IMR-90 (cell line): ENCODE measurements around the gene PDCD11. TPM values are rescaled to one million over a fixed set of nuclear protein-coding genes. Genes with fewer than 3 reads are reported as not detected.

Experiments
- ATAC-seq: fragments of 200-7000 bp; cut with Tn5 transposase; 2 replicates; pipeline ENCODE4 v1.9.1; 2020; ENCODE audit warnings: low read depth, mild to moderate bottlenecking, moderate library complexity
- BruUV-seq: library from RNA; stranded (reverse); fragments of 400-500 nt; replicated peaks from 2 replicates; lab custom pipeline; 2021; lab: Mats Ljungman, UMichigan
- CTCF ChIA-PET: fragments of 300-600 bp; formaldehyde crosslinking; extraction: SDS; loops from one replicate; lab custom pipeline; 2021; ENCODE audit warnings: antibody characterized with exemption; lab: Yijun Ruan, JAX
- POLR2A ChIA-PET: fragments of 300-600 bp; sonication (Branson Sonifier 250); formaldehyde crosslinking; loops from one replicate; lab custom pipeline; 2022; ENCODE audit warnings: antibody characterized with exemption; ENCODE audit not compliant: unreplicated experiment; lab: Charles Lee
- DNase-seq: peaks from one replicate; pipeline ENCODE4 v3.0.0; 2013
- H2AFZ ChIP-seq: replicated peaks from 2 replicates; pipeline ENCODE3; 2013; ENCODE audit warnings: low read length, mild to moderate bottlenecking; ENCODE audit not compliant: poor library complexity
- H2AK5ac ChIP-seq: 2 replicates; pipeline ENCODE4 v1.6.1; 2013; ENCODE audit warnings: low read depth, low read length, inconsistent platforms
- H2AK9ac ChIP-seq: replicated peaks from 2 replicates; pipeline ENCODE3; 2013; ENCODE audit warnings: mild to moderate bottlenecking, low read depth, low read length, moderate library complexity; ENCODE audit not compliant: poor library complexity
- H2BK120ac ChIP-seq: 2 replicates; pipeline ENCODE4 v1.6.1; 2013; ENCODE audit warnings: low read depth, low read length, inconsistent platforms
- H2BK15ac ChIP-seq: 3 replicates; pipeline ENCODE4 v1.6.1; 2013; ENCODE audit warnings: low read depth, low read length, inconsistent platforms
- H2BK20ac ChIP-seq: 2 replicates; pipeline ENCODE4 v1.6.1; 2013; ENCODE audit warnings: low read depth, mild to moderate bottlenecking, inconsistent platforms, low read length, moderate library complexity
- H2BK5ac ChIP-seq: 2 replicates; pipeline ENCODE4 v1.6.1; 2013; ENCODE audit warnings: mild to moderate bottlenecking, low read depth, low read length, inconsistent platforms; ENCODE audit not compliant: poor library complexity, severe bottlenecking
- H3K14ac ChIP-seq: replicated peaks from 2 replicates; pipeline ENCODE4 v1.6.1; 2013; ENCODE audit warnings: low read depth, low read length, inconsistent platforms
- H3K18ac ChIP-seq: 2 replicates; pipeline ENCODE4 v1.6.1; 2013; ENCODE audit warnings: low read depth, low read length, control low read depth
- H3K23ac ChIP-seq: 2 replicates; pipeline ENCODE4 v1.6.1; 2013; ENCODE audit warnings: low read depth, low read length, inconsistent platforms
- H3K27ac ChIP-seq: 2 replicates; pipeline ENCODE4 v1.5.1; 2013; ENCODE audit warnings: mild to moderate bottlenecking, control low read depth, low read length; ENCODE audit not compliant: insufficient read depth
- H3K27me3 ChIP-seq: 2 replicates; pipeline ENCODE4 v1.6.1; 2013; ENCODE audit warnings: low read length; ENCODE audit not compliant: control insufficient read depth, insufficient read depth
- H3K36me3 ChIP-seq: 2 replicates; pipeline ENCODE4 v1.6.1; 2013; ENCODE audit warnings: low read length, mixed read lengths; ENCODE audit not compliant: control insufficient read depth, insufficient read depth
- H3K4ac ChIP-seq: 2 replicates; pipeline ENCODE4 v1.6.1; 2013; ENCODE audit warnings: low read depth, low read length, inconsistent platforms
- H3K4me1 ChIP-seq: 2 replicates; pipeline ENCODE4 v1.6.1; 2013; ENCODE audit warnings: low read length, mixed read lengths; ENCODE audit not compliant: control insufficient read depth, insufficient read depth
- H3K4me2 ChIP-seq: 2 replicates; pipeline ENCODE4 v1.6.1; 2013; ENCODE audit warnings: low read depth, mild to moderate bottlenecking, control low read depth, low read length, moderate library complexity
- H3K4me3 ChIP-seq: 2 replicates; pipeline ENCODE4 v1.5.1; 2013; ENCODE audit warnings: low read depth, mild to moderate bottlenecking, control low read depth, low read length, moderate library complexity; ENCODE audit not compliant: insufficient read depth
- H3K56ac ChIP-seq: 2 replicates; pipeline ENCODE4 v1.6.1; 2013; ENCODE audit warnings: low read length, inconsistent platforms; ENCODE audit not compliant: insufficient read depth; ENCODE audit errors: extremely low read depth
- H3K79me1 ChIP-seq, 2 experiments: 2 replicates each; pipeline ENCODE4 v1.6.1; 2013; ENCODE audit warnings: low read length in 2 of 2, inconsistent platforms in 1 of 2, low read depth in 1 of 2
- H3K9ac ChIP-seq: 2 replicates; pipeline ENCODE4 v1.6.1; 2013; ENCODE audit warnings: low read depth, low read length, control low read depth
- H3K9me1 ChIP-seq: 2 replicates; pipeline ENCODE4 v1.6.1; 2013; ENCODE audit warnings: low read length, inconsistent platforms; ENCODE audit not compliant: insufficient read depth
- H3K9me3 ChIP-seq: 2 replicates; pipeline ENCODE4 v1.6.1; 2013; ENCODE audit warnings: low read length; ENCODE audit not compliant: control insufficient read depth, insufficient read depth
- H4K20me1 ChIP-seq: 2 replicates; pipeline ENCODE4 v1.6.1; 2013; ENCODE audit warnings: low read length, inconsistent platforms; ENCODE audit not compliant: insufficient read depth
- H4K5ac ChIP-seq: 2 replicates; pipeline ENCODE4 v1.6.1; 2013; ENCODE audit warnings: mild to moderate bottlenecking, low read depth, low read length, control low read depth
- H4K8ac ChIP-seq, 2 experiments: 2 replicates each; pipeline ENCODE4 v1.6.1; 2013; ENCODE audit warnings: low read depth in 2 of 2, low read length in 2 of 2, control low read depth in 1 of 2, inconsistent platforms in 1 of 2
- H4K91ac ChIP-seq: 2 replicates; pipeline ENCODE4 v1.6.1; 2013; ENCODE audit warnings: low read depth, low read length, inconsistent platforms; ENCODE audit not compliant: insufficient read depth
- BHLHE40 ChIP-seq: fragments of 150-350 bp; IDR thresholded peaks from 2 replicates; pipeline ENCODE4 v1.6.1; 2016; ENCODE audit warnings: mild to moderate bottlenecking, low read depth, low read length
- CHD1 ChIP-seq: IDR thresholded peaks from 2 replicates; pipeline ENCODE4 v1.6.1; 2012; ENCODE audit warnings: low read depth, low read length, improper control_type of control experiment
- FOS ChIP-seq: fragments of 150-350 bp; IDR thresholded peaks from 2 replicates; pipeline ENCODE4 v1.6.1; 2016; ENCODE audit warnings: low read depth, low read length
- MAZ ChIP-seq: IDR thresholded peaks from 2 replicates; pipeline ENCODE4 v1.6.1; 2012; ENCODE audit warnings: low read depth, mild to moderate bottlenecking, low read length, improper control_type of control experiment, moderate library complexity, borderline replicate concordance
- RFX5 ChIP-seq: IDR thresholded peaks from 2 replicates; pipeline ENCODE4 v1.8.0; 2012; ENCODE audit warnings: low read depth, mild to moderate bottlenecking, low read length, moderate library complexity
- SMC3 ChIP-seq: fragments of 150-350 bp; IDR thresholded peaks from 2 replicates; pipeline ENCODE4 v1.6.1; 2016; ENCODE audit warnings: low read depth, mild to moderate bottlenecking, antibody characterized with exemption, low read length, moderate library complexity
- WGBS, 2 experiments: methylation state at CpG; one replicate each; pipeline versions ENCODE4 v1.1.5 to v1.1.7; 2013; ENCODE audit warnings: missing lambda C conversion rate in 2 of 2; ENCODE audit not compliant: insufficient read length in 1 of 2; ENCODE audit errors: extremely low coverage in 2 of 2; 5-methylcytosine and 5-hydroxymethylcytosine counted together
- dilution Hi-C: fragments of 300-500 bp; cut with HindIII; formaldehyde crosslinking; loops from one replicate; pipeline ENCODE4 v1.14.3; 2018; ENCODE audit warnings: low sequenced_read_pairs; ENCODE audit not compliant: unreplicated experiment
- in situ Hi-C: fragments of 300-500 bp; cut with MboI; formaldehyde crosslinking; loops from 3 replicates; pipeline ENCODE4 v1.14.3; 2019; ENCODE audit warnings: low sequenced_read_pairs, inconsistent platforms, mixed read lengths
- intact Hi-C: fragments of 100-400 bp; cut with micrococcal nuclease; formaldehyde crosslinking; loops from 2 replicates; pipeline ENCODE4 v1.10.0; 2022
- polyA plus RNA-seq, 3 experiments: library from polyadenylated mRNA; depleted of rRNA; stranded (reverse); fragments of >200 nt; gene quantifications; 2 replicates each; pipeline ENCODE4 v1.2.3, GENCODE V29; 2012; ENCODE audit warnings: low replicate concordance in 1 of 3
- total RNA-seq: library from RNA; depleted of rRNA; stranded (reverse); fragments of >200 nt; gene quantifications from 2 replicates; pipeline ENCODE4 v1.2.3, GENCODE V29; 2012
- TF ChIP-seq, protein P1 (sequence below): conservative IDR thresholded peaks from 2 replicates; pipeline ENCODE4 v1.5.1; 2012; ENCODE audit warnings: mild to moderate bottlenecking, low read depth, low read length, improper control_type of control experiment
- TF ChIP-seq, protein P2 (sequence below): fragments of 150-350 bp; IDR thresholded peaks from 2 replicates; pipeline ENCODE4 v1.6.1; 2017; ENCODE audit warnings: mild to moderate bottlenecking, antibody characterized with exemption, low read length, low read depth

The PDCD11 gene
- total and polyA plus RNA-seq, 2 of the 4 experiments (the other 2 are of a cell fraction) = 20.4 to 56.8 TPM

DNA sequence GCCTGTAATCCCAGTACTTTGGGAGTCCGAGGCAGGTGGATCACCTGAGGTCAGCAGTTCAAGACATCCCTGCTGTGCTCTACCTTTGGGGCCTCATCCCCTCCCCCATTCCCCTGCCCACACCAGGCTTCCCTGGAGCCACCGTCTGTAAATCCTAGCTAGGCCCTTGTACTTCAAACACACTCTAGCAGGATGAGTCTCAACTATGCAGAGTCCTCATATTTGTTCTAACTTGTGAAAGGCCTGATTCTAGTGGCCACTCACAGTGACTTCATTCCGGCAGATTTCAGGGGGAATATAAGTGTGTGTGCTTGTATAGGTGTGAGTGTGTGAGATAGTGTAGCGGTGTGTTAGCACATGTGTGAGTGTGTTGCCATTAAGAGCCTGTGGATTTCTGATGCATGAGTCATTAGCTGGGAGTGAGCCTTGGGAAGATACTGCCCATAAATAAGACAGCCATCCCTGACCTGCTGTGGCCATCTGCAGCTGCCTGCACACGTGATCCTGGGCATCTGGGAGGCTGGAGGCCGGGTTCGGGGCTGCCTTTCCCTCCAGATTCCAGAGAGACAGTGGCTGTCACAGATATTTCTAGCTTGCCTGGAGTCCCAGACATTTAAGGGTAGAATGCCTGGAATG lies 95.4 kb downstream of the PDCD11 start (continued):
- peak; percentile 36; the same call in 1 of the 2 replicates for TF ChIP-seq MAZ

DNA sequence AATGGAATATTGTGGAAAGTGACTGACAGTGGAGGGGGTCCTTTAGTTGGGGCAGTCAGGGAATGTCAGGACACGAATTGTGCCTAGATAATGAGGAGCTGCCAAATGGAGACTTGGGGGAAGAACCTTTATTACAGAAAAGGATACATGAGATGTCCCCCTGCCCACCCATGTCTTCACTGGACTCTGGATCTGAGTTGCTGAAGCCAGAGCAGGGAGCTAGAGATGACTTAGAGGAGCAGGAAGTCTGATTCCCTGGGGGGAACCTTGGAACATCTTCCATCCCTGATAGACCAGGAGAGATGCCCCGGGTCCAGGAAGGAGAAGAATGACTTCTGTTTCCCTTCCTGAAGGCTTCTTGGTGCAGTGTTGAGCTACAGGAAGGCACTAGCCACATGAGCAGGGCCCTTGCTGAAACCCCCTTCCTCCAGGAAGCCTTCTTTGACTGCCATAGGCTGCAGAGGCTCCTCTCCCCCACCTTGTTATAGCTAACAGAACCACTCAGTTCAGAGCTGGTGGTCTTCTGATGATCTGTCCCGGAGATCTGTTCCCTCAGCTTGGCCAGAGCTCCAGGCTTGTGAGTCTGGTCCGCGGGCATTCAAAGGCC lies 96.3 kb downstream of the PDCD11 start:
- H3K14ac ChIP-seq = peak overlapping the region; percentile 25; the same call in 1 of the 2 replicates
- no peak overlapping the region for H3K18ac ChIP-seq
- H3K9me1 ChIP-seq = peaks cover 9% of the 10 kb centered on the region; the same call in 1 of the 2 replicates
- no TSS peak for BruUV-seq
- 0 out of 2 replicates have a peak overlapping the region, but pooled peaks have one; percentile 3 for H2BK120ac ChIP-seq
- no peak overlapping the region for H2BK5ac ChIP-seq
- WGBS, 2 experiments = 66% methylated on average over 4 of the region's 5 CpGs; no CpG with 5 or more reads in 1 of the 2 experiments
- dilution Hi-C loops = no loop called here
- H3K56ac ChIP-seq = no peak overlapping the region
- H2AK5ac ChIP-seq = no peak overlapping the region
- H3K79me1 ChIP-seq = no peaks in the 10 kb centered on the region
- CTCF ChIA-PET = no interaction called here
- DNase-seq (no peak), ATAC-seq (no peak)
- no peak overlapping the region for H3K4me3 ChIP-seq
- peaks cover 16% of the 10 kb centered on the region; the same call in 1 of the 2 replicates for H4K20me1 ChIP-seq
- peak overlapping the region; percentile 9 for H2AFZ ChIP-seq
- peaks cover 61% of the 10 kb centered on the region for H3K27me3 ChIP-seq
- no peak overlapping the region; the same call in 2 of the 3 replicates for H2BK15ac ChIP-seq
- H3K36me3 ChIP-seq = no peaks in the 10 kb centered on the region
- in situ Hi-C loops = loop anchor here (10.0 kb wide), 1 partner anchor 192 kb away; no protein-coding TSS in a partner anchor
- H4K8ac ChIP-seq = no peak overlapping the region
- H3K9ac ChIP-seq = no peak overlapping the region
- no peaks in the 10 kb centered on the region for H3K9me3 ChIP-seq
- TF ChIP-seq BHLHE40 (no peak), CHD1 (no peak), MAZ (no peak), FOS (no peak), SMC3 (no peak), RFX5 (no peak)
- TF ChIP-seq, protein P1, sequence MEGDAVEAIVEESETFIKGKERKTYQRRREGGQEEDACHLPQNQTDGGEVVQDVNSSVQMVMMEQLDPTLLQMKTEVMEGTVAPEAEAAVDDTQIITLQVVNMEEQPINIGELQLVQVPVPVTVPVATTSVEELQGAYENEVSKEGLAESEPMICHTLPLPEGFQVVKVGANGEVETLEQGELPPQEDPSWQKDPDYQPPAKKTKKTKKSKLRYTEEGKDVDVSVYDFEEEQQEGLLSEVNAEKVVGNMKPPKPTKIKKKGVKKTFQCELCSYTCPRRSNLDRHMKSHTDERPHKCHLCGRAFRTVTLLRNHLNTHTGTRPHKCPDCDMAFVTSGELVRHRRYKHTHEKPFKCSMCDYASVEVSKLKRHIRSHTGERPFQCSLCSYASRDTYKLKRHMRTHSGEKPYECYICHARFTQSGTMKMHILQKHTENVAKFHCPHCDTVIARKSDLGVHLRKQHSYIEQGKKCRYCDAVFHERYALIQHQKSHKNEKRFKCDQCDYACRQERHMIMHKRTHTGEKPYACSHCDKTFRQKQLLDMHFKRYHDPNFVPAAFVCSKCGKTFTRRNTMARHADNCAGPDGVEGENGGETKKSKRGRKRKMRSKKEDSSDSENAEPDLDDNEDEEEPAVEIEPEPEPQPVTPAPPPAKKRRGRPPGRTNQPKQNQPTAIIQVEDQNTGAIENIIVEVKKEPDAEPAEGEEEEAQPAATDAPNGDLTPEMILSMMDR = no peak
- TF ChIP-seq, protein P2, sequence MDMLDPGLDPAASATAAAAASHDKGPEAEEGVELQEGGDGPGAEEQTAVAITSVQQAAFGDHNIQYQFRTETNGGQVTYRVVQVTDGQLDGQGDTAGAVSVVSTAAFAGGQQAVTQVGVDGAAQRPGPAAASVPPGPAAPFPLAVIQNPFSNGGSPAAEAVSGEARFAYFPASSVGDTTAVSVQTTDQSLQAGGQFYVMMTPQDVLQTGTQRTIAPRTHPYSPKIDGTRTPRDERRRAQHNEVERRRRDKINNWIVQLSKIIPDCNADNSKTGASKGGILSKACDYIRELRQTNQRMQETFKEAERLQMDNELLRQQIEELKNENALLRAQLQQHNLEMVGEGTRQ = no peak
- H2BK20ac ChIP-seq = no peak overlapping the region
- H3K23ac ChIP-seq = 0 out of 2 replicates have a peak overlapping the region, but pooled peaks have one; percentile 1
- no peak overlapping the region for H4K91ac ChIP-seq
- H3K4me2 ChIP-seq = no peak overlapping the region
- POLR2A ChIA-PET = interaction anchor here (0.7 kb wide), 1 partner anchor 504 kb away, joined by 4 read pairs; no protein-coding TSS in a partner anchor
- H3K4me1 ChIP-seq = peaks cover 19% of the 10 kb centered on the region
- intact Hi-C loops = no loop called here
- H2AK9ac ChIP-seq = no peak overlapping the region
- no peak overlapping the region for H3K27ac ChIP-seq
- H3K4ac ChIP-seq = peak overlapping the region; percentile 18
- H4K5ac ChIP-seq = no peak overlapping the region
